GM19035 (cell line): ENCODE measurements around the gene RCN2.

Source experiments
- ATAC-seq: cut with Tn5 transposase; IDR thresholded peaks from one replicate; pipeline ENCODE4 v1.9.1; 2021; ENCODE audit not compliant: unreplicated experiment

RCN2 gene

DNA sequence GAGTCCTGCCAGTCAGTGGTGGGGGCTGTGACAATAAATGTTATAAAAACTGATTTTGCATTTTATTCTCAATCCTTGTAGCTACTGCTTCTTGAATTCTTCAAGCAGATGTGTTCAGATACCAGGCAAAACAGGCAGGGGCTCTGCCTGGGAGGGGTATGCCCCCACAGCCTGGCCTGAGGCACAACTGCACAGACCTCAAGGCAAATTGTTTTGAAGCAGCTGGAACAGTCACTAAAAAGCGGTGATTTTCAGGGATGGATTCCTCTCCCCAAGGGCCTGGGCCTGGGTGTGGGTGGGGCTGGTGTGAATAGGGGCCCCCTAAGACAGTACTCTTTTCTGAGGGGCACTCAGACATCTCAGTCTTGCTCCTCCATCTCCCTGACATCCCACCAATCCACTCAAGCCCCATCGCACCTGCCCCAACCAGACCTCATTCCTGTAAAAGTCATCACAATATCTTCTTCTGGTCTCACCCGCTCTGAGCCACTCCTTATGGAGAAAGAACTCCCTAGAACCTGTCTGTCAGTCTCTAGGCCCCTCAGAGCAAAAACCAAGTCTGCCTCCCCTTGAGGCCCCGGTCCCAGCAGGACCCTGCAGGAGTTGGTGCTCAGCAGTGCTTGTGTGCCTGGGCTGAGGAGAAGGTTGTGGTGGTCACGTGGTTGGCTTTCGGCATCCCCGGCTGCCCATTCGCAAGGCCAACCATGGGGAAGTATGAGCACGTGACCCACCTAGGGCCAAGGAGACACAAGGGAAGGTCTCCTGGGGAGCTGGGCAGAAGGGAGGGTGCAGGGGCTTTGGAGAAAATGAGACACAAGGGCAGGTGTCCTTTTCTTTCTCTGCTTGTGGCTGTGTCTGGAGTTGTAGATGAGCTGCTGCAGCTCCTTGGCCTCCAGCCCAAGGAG is 60.4 kb downstream of the RCN2 start:
- no peak for ATAC-seq

DNA sequence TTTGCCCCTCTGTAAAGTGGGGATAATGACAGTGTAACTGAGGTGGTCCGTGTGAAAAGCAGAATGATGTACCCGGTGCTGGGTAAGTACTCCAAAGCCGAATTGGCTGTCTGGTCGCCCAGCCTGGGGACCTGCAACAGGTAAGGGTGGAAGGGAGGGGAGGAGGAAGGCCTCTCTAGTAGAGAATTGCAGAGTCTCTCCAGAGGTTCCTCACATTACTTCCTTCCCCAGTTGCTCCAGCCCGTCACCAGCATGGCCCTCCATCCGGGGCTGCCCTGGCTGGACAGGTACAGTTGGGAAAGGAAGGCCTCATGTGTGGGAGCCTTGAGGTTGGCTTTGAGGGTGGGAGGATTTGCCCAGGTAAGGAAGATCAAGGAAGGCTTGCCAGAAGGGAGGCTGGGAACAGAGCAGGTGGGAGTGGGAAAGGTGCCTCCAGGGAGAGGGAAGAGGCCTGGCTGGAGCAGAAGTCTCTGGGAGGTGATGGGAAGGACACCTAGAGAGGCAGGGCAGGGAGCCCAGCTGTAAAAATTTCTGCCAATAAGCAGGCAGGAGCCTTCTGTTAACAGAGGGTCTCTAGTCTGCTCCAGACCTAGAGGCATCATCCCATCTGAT is 61.7 kb downstream of the RCN2 start:
- ATAC-seq: no peak

DNA sequence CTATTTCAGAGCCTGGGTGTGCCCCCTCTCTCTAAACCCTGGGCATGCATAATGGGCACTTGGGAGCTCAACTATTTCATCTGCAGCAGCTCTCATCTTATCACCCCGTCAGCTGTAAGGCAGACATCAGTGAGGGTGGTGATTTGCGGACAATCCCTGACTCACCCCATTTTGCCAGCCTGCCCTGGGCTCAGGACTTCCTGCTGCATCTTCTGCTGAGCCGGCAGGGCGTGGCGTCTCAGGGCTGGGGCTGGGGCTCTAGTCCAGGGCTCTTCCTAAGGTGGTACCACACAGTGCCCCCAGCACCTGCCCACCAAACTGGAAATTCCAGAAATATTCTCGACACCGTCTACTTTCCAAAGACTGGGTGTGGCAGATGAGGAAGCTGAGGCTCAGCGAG is 62.5 kb downstream of the RCN2 start:
- no peak for ATAC-seq

- ATAC-seq: no peak
Measured at GRCh38 chr15:76994496-76994895, 62.9 kb downstream of the RCN2 start.

DNA sequence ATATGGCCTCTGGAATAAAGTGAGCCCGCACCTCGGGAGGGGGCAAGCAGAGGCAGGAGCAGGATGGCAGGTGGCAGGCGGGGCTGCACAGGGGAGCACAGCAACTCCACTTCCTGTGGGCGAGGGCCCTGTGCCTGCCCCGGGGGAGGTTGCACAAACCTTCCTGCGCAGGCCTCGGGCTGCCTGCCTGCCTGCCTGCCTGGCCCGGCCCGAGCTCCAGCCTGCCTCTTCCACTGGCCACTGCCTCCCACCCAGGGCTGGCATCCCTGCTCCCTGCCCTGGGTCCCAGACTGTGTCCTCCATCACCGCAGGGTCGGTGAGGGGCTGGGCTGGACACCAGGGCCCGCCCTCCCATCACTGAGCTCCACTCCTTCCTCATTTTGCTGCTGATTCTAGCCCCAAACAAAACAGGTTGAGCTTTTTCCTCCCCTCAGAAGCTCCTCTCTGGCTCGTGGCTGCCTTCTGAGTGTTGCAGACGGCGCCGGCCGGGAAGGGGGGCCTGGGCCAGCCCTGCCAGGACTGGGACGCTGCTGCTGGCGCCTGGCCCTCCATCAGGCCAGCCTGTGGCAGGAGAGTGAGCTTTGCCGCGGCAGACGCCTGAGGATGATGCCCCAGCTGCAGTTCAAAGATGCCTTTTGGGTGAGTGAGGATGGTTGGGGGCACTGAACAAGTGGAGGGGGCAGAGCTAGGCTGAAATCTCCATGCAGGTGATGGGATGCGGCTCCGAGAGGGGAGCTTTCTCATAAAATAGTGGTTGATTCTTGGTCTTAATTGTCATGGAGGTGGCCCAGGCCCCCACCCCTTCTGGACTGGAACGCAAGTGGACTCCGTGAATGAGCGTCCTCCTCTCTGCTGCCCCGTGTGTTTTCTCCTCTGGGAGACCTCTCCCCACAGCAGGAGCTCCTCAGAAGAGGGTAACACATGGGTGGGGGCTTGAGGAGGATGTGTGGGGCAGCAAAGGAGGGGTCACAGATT is 63.7 kb downstream of the RCN2 start, which contains the start of gene PSTPIP1:
PSTPIP1 (plus strand) TSS at position 156 of the 975 bp plus-strand sequence; CDS start at position 604, 448 bp downstream.
- no peak for ATAC-seq

DNA sequence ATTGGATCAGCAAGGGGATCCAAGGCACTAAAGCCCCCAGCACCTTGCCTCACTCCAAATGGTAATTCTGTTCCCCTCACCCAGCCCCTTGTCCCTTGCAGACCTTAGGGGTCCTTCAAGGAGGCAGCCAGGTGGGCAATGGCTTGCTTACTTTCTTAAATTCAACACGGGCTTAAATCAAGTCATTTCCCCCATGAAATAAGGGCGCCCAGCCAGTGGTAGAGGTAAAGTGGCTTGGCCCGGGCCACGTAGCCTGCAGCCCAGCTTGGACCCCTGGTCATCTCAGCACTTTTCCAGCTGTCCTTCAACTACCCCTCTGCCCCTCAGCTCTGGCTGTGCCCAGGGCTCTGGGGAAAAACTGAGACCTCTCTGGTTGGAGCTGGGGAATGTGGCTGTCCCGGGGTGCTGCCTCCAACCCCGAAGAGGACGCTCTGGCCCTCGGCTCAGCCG is 64.6 kb downstream of the RCN2 start:
- ATAC-seq: no peak

GRCh38 chr15:76996526-76997401 is 65.2 kb downstream of the RCN2 start:
- ATAC-seq: no peak

DNA sequence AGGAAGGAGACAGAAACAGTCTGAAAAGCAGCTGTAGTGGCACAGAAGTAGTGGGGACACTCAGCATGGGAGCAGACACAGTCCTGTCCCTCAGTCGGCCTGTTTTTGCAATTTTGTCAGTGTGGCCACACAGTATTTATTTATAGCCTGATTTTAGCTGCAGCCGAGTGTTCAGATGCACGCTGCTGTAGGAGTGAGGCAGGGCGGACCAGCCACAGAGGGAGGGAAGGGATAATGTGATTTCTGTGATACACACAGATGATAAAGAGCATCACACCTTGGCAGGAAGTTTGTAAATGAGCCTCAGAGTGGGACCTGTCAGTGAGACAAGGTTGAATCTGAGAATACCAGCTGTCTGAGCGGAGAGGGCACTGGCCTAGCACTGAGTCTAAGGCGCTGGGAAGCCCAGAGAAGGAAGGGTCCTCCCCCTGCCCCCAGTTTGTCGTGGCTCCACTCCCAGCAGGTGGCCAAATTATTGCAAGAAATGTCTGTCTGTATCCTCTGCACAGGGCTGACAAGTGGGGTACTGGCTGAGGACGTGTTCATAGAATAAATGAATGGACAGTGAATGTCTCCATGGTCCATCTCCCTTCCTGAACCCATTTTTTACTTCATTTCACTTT is 67.2 kb downstream of the RCN2 start:
- ATAC-seq: no peak

GRCh38 chr15:76999996-77000395 is 68.4 kb downstream of the RCN2 start:
- ATAC-seq: no peak

- ATAC-seq: no peak
Measured at GRCh38 chr15:77001351-77001750, 69.8 kb downstream of the RCN2 start.

DNA sequence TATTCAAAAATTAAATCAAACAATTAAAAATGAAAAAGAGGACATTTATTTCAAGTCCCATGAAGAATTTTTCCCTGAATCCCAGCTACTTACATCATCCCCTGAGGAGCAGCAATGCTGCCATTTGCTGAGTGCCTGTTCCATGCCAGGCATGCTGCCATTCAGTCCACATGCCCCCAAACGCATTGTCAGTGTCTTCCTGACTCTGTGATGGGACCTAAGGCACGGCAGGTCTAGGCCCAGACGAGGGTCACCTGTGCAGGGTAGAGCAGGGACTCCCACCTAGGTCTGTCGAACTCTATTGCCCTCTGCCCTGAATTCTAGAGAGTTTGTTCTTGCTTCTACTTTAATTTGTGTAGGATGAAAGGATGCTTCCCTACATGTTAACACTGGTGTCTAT is 70.4 kb downstream of the RCN2 start:
- no peak for ATAC-seq

- ATAC-seq: no peak
Measured at GRCh38 chr15:77002436-77002835, 70.9 kb downstream of the RCN2 start.

- ATAC-seq: peak; percentile 72
Measured at GRCh38 chr15:77002954-77003912, 71.7 kb downstream of the RCN2 start.
